Measurements from ENCODE around the gene KDM4B. TPM values are rescaled to one million over a fixed set of nuclear protein-coding genes. Genes with fewer than 3 reads are reported as not detected.
"Not testable (repeated sequence)": the region's sequence is repeated elsewhere in the genome, so short reads cannot be mapped to it uniquely, and the experiment has no call there.

KDM4B gene
- 15.0 and 15.8 TPM in 2 replicates for total RNA-seq (2014; rRNA removed)
- 17.9 TPM for polyA plus RNA-seq (2012)

DNA sequence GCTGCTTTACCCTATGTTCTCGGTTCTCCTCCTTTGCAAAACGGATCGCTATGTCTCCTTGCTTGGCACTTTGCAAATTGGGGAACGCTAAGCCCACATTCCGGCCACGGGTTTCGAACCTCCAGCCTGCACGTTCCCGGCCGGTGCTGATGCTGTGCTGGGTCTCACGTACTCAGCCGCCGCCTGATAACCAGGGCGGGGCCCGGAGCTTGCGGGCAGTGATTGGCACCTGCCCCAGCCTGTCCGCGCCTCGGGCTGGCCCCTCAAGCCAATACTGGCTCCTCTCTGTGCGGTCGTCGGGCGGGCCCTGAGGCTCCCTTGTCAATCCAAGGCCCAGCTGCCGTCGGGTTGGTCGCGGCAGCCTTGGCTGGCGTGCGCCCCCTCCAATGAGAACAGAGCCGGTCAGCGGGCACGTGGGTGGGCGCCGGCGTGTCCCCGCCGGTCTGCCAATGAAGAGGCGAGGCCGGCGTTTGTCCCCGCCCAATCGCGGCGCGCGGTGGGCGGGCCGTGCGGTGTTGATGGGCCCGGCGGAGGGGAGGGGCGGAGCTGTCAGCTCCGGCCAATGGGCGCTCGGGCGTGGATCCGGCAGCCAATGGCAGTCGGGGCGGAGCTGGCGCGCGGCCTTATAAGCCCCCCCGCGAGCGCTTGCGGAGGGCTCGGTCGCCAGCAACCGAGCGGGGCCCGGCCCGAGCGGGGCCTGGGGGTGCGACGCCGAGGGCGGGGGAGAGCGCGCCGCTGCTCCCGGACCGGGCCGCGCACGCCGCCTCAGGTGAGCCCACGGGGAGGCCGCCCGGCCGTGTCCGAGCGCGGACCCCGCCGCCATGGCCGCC lies at the start of gene KDM4B:
Gene KDM4B (plus strand): TSS at position 652 of the 830 bp plus-strand sequence. CDS start 63,778 bp downstream, outside the sequence.
- peak; percentile 99 for DNase-seq (ENCODE audit: low read depth)

DNA sequence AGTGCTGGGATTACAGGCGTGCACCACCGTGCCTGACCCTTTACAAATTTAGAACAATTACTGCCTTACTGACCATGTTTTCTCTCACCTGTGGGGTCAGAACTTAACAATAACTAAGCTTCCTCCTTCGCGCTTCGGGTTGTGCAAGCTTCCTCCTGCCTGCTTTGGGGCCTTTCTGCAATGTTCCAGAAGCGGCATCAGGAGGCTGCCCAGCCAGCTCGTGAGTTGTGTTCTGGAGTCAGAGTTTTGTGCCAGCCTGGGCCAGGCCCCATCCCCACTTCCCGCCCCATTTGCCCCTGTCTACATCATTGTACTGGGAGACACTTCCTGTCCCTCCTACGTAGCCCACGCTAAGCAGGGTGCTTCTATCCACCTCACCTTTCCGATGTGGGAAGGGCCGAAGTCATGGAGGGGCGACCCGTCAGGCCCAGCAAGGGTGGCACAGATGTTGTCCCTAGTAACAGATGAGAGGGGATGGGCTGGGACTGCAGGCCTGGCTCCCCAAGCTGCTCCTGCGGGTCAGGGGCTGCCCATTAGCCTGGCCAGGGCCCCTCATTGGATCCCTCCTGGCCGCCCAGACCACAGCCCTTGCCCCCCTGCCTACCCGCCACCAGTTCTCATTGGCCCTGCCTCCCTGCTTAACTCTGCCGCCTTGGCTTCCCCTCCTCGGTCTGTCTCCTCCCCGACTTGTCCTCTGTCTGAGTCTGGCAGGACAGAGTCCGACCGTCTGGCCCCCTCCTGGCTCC lies 46.2 kb upstream of the KDM4B start:
- no peak for DNase-seq (ENCODE audit: low read depth)

DNA sequence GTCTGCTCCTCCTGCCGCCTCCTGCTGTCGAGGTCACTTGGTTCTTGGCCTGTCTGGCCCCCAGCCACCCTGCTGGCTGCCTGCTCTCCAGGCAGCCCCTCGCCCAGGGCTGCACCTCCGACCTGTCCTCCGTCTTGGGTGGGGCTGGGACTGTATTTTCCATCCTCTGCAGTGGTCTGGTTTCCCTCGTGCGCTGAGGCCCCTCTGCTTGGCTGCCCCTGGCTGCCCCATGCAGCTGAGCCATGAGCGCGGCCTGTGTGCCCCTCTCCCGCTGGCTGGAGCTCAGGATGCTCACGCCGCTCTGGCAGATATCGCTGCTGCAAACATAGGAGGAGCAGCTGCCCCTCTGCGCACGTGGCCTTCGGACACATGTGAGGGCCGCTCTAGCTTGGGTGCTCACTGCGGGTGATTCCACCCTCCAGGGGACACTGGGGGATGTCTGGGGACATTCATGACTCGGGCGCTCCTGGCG lies 45.6 kb upstream of the KDM4B start:
- no peak for DNase-seq (ENCODE audit: low read depth)

DNA sequence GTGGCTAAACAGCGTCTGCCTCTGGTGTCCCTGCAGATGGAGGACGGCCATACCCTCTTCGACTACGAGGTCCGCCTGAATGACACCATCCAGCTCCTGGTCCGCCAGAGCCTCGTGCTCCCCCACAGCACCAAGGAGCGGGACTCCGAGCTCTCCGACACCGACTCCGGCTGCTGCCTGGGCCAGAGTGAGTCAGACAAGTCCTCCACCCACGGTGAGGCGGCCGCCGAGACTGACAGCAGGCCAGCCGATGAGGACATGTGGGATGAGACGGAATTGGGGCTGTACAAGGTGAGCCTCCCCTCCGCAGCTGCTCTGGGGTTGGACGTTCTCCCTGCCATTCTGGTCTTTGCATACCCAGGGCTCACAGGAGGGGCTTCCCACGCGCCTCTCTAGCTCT lies 39.7 kb upstream of the KDM4B start:
- DNase-seq (ENCODE audit: low read depth), result peak; percentile 58

DNA sequence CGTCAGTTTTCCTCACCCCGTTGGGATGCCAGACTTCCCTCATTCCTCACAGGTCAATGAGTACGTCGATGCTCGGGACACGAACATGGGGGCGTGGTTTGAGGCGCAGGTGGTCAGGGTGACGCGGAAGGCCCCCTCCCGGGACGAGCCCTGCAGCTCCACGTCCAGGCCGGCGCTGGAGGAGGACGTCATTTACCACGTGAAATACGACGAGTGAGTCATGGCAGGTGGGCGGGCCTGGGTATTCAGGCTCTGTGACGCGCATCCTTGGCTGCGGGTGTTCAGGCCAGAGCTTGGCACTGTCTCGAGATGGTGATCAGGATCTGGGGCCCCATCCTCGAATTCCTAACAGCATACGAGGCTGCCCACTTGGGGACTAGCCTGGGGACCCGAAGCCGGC lies 38.2 kb upstream of the KDM4B start:
- no peak for DNase-seq (ENCODE audit: low read depth)

DNA sequence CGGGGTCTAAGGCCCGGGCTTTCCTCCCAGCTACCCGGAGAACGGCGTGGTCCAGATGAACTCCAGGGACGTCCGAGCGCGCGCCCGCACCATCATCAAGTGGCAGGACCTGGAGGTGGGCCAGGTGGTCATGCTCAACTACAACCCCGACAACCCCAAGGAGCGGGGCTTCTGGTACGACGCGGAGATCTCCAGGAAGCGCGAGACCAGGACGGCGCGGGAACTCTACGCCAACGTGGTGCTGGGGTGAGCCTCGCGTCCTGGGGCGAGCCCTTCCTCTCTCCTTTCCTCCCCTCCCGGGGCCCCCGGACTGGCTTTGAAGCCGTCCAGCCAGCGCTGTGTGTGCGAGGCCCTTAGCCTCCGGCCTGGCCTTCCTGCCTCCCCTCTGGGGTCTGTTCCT lies 36.2 kb upstream of the KDM4B start:
- DNase-seq (ENCODE audit: low read depth), result no peak

DNA sequence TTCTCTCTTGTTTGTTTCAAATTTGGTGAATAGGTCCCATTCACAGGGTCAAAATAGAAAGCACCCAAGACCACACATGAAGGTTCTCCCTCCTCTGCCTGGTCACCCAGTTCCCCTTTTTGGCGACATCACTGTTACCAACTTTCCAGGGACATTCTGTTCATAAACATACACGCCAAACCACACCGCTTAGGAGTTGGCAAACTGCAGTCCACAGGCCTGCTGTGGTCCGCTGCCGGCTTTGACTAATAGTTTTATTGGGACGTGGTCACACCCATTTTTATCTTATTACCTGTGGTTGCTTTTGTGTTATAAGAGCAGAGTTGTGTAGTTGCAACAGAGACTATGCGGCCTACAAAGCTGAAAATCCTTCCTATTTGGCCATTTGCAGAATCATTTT lies 35.4 kb upstream of the KDM4B start:
- DNase-seq (ENCODE audit: low read depth), result peak; percentile 39

DNA sequence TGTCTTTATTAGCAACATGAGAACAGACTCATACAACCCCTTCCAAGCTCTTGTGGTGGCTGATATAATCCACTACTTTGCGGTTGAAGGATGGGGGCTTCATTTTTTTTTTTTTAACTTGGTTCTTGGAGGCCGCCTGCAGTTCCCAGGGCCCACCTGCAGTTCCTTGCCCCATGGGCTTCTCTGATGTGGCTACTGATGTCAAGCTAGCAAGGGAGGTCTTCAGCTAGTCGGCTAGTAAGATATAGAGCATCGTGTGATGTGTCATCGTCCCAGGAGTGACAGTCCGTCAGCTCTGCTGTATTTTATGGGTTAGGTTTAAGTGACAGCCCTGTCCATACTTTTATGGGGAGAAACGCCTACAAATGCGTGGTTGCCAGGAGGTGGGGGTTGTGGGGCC lies 33.5 kb upstream of the KDM4B start:
- no peak for DNase-seq (ENCODE audit: low read depth)

DNA sequence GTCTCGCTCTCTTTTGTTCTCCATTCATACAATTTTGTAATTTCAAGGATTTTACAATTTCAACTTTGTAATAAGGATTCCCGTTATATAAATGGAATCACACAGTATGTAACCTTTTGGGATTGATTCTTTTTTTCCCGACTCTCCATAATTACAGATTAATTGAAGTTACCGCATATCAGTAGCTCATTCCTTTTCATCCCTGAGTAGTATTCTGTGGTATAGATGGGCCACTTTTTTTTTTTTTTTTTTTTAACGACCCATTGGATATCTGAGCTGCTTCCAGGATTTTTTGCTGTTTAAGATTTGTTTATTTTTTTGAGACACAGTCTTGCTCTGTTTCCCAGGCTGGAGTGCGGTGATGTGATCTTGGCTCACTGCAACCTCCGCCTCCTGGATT lies 31.9 kb upstream of the KDM4B start:
- no peak for DNase-seq (ENCODE audit: low read depth)

DNA sequence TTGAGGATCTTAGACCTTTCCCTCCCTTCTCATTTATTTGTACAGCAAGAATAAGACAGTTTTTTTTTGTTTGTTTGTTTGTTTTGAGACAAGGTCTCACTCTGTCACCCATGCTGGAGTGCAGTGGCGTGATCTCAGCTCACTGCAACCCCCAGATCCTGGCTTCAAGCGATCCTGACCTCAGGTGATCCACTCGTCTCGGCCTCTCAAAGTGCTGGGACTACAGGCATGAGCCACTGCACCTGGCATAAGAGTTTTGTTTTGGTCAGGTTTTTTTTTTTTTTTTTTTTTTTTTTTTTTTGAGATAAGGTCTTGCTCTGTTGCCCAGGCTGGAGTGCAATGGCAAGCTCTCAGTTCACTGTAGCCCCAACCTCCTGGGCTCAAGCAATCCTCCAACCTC lies 30.5 kb upstream of the KDM4B start:
- DNase-seq (ENCODE audit: low read depth), result not testable (repeated sequence)

DNA sequence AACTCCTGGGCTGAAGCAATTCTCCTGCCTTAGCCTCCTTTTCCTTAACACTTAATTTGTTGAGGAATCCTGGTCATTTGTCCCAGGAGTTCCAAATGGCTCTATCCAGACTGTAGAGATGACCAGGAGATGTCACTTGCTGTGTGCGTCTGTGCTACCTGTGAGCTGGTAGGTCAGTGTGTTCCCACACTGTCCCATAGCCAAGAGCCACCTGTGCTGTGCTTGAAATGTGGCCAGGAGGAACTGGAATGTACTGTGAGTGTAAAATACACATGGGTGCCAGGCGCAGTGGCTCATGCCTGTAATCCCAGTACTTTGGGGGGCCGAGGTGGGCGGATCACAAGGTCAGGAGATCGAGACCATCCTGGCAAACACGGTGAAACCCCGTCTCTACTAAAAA lies 29.4 kb upstream of the KDM4B start:
- DNase-seq (ENCODE audit: low read depth), result no peak

DNA sequence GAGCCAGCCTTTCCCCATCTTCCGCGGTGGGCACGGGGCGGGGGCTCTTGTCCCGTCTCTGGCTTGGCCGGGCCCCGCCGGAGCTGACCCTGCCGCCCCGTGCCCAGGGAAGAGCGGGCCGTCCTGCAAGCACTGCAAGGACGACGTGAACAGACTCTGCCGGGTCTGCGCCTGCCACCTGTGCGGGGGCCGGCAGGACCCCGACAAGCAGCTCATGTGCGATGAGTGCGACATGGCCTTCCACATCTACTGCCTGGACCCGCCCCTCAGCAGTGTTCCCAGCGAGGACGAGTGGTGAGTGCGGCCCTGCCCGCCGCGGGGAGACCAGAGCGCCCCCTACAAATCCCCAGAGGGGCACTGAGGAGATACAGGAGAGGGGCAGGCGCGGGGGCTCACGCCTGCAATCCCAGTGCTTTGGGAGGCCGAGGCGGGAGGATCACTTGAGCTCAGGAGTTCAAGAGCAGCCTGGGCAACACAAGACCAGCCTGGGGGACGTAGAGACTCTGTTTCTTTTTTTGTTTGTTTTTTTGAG lies 27.2 kb upstream of the KDM4B start:
- not testable (repeated sequence) for DNase-seq (ENCODE audit: low read depth)

DNA sequence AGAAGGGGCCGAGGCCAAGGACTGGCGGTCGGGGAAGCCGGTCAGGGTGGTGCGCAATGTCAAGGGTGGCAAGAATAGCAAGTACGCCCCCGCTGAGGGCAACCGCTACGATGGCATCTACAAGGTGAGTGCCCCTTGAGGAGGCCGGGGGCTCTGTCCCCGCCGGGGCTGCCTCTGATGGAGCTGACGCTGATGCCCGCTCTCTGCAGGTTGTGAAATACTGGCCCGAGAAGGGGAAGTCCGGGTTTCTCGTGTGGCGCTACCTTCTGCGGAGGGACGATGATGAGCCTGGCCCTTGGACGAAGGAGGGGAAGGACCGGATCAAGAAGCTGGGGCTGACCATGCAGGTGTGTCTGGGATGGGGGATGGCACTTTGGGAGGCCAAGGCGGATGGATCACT lies 18.3 kb upstream of the KDM4B start:
- not testable (repeated sequence) for DNase-seq (ENCODE audit: low read depth)

DNA sequence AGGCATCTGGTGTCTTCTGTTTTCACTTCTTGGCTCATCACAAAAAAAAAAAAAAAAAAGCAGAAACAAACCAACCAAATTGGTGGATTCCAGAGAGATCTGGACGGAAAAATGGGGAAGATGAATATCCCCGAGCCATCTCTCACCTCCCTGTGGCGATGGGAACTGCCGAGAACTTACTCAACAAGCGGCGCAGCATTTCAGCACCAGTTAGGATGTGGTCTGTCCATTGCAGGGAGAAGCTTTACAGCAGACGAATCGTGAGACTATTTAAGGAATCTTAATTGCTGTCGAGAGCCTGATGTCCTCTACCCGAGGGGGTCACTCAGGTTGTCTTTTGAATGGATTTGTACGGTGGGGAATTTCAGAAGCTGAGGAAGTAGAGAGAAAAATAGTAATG lies 17.3 kb upstream of the KDM4B start:
- no peak for DNase-seq (ENCODE audit: low read depth)

DNA sequence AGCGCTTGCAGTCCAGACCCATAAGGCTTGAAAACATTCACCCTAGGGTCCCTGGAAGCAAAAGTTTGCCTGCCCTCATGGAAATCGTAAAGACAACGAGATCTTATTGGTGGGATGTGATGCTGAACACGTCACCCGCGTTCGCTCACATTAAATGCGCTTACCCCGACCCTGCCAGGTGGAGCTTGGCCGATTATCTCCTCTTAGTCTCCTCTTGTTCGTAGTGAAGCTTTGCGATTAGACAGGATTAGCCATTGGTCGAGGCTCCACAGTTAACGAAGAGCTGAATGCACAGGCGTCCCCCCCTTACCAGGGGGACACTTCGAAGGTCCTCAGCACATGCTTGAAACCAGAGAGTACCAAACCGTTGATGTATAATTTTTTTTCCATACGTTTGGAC lies 16.0 kb upstream of the KDM4B start:
- no peak for DNase-seq (ENCODE audit: low read depth)

DNA sequence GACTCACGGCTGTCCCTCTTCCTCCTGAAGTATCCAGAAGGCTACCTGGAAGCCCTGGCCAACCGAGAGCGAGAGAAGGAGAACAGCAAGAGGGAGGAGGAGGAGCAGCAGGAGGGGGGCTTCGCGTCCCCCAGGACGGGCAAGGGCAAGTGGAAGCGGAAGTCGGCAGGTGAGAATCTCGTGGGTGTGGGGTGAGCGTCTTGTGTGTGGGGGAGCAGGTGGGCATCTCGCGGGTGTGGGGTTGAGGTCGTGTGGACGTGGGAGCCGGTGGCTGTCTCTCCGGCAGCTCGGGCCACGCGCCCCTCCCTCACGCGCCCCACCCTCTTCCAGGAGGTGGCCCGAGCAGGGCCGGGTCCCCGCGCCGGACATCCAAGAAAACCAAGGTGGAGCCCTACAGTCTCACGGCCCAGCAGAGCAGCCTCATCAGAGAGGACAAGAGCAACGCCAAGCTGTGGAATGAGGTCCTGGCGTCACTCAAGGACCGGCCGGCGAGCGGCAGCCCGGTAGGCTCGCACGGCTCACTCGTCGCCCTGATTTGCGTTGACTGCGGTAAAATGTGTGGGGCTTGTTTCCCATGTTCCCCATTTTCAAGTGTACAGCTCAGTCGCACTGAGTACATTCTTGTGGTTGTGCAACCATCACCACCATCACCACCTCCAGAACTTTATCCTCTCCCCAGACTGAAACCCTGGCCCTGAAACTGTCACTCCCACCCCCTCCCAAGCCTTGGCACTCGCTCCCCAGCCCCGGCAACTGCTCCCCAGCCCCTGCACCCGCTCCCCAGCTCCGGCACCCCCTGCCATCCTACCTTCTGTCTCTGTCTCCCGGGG lies 14.4 kb upstream of the KDM4B start:
- DNase-seq (ENCODE audit: low read depth), result not testable (repeated sequence)

DNA sequence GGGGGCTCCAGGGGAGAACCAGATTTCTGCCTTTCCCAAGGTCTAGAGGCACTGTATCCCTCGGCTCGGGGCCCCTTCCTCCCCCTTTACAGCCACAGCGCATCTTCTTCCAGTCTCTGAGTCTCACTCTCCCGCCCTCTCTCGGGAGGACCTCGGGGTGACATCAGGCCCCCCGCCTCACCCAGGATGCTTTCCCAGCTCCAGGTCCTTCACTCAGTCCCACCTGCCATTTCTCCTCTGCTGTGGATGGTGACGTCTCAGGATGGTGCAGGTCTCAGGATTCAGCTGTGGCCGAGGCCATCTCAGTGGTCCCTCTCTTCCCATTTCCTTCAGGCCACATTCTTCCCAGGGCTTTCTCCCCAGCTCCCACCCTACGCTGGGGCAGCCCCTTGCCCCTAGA lies 13.6 kb upstream of the KDM4B start:
- DNase-seq (ENCODE audit: low read depth), result no peak

DNA sequence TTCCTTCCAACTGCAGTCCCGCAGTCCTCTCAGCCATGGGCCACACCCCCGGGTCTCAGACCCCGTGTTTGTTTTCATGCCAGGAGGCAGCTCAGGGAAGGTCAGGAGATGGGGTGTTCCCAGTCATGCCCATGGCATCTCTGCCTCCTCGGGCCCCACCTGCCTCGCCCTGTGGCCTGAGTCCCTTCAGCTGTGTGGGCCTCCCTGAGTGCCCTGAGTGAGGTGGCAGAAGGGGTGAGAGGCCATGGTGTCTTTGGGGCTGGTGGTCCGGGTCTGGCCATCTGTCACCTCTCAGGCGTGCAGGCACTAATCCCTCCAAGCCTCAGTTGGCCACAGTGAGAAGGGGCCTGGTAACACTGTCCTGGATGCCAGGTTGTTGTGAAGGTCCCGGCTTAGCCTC lies 10.9 kb upstream of the KDM4B start:
- no peak for DNase-seq (ENCODE audit: low read depth)

DNA sequence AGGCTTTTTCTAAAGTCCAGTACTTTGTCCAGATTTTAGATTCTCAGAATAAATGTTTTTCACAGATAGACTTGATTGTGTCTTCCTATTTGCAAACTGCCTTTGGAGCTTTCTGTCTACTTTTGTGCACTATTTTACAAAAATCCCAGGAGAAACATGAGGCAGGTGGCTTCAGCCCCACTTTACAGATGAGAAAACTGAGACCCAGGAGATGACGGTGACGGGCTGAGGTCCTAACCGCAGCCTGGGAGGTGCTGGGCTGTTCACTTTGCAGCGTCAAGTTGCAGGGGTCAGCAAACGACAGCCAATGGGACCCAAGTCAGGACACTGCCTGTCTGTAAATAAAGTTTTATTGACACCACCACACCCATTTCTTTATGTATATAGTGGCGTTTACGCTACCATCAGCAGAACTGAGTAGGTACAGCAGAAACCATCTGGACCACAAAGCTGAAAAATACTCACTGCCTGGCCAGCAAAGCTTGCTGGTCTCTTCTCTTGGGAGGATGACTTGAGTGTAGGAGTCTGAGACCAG lies 6.8 kb upstream of the KDM4B start:
- no peak for DNase-seq (ENCODE audit: low read depth)

DNA sequence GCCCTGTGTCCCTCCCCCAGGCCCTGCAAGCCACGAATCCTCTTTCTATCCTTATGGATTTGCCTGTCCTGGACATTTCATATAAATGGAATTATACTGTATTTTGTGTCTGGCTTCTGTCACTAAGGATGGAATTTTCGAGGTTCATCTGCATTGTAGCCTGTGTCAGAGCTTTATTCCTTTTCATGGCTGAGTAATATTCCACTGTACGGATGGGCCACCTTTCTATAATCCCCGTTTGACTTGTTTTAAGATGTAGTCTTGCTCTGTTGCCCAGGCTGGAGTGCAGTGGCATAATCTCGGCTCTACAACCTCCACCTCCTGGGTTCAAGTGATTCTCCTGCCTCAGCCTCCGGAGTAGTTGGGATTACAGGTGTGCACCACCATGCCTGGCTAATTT lies 3.9 kb upstream of the KDM4B start:
- no peak for DNase-seq (ENCODE audit: low read depth)

DNA sequence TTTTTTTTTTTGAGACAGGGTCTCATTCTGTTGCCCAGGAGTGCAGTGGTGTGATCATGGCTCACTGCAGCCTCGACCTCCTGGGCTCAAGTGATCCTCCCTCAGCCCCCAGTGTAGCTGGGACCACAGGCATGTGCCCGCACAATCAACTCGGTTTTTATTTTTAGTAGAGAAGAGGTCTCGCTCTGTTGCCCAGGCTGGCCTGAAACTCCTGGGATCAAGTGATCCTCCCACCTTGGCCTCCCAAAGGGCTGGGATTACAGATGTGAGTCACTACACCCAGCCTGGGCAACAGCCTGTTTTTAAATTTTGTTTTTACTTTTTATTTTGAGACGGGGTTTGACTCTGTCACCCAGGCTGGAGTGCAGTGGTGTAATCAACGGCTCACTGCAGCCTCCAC lies 2.3 kb upstream of the KDM4B start:
- no peak for DNase-seq (ENCODE audit: low read depth)

All from LHCN-M2 (cell line).